ENCODE results near the gene UCP1.
"Not testable (repeated sequence)": the region's sequence is repeated elsewhere in the genome, so short reads cannot be mapped to it uniquely, and the experiment has no call there.

Gene UCP1

DNA sequence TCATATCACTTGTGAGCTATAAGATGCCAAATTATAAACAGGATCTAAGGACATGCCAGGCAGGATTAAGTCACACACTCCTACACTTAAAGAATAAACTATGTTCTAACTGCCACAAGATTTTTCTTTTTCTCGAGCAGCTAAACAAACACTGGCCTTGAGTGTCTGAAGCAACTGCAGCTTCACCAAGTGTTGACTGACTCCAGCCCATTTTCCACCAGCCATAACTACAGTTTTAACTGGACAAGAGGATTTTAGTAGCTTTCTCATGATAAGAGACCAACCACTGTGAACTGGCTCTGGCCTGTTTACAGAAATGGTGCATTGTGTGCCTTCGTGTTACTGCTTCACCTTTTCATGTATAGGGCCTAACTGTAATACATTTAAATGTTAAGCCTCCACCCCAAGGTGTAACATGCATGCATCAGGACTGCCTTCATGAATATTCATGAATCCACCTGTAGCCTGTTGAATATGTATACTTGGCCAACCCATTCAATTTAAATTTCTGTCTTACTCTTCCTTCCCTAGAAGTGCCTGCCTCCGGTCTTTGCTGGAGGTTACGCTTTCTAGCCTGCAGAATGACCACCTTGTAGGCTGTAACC, 10.8 kb downstream of the UCP1 start:
- Histone ChIP-seq H3K27me3 (ENCODE audit: control insufficient read depth in 1 of 2, insufficient read depth in 2 of 2, low read length in 2 of 2) (peaks cover 0 to 6% of the 10 kb centered on the region in 2 donors), H3K4me3 (ENCODE audit: low read depth in 1 of 2, low read length in 2 of 2) (no peak overlapping the region), H3K9ac (ENCODE audit: low read depth in 1 of 2, low read length in 2 of 2) (no peak overlapping the region), H3K4me1 (ENCODE audit: control insufficient read depth in 1 of 2, insufficient read depth in 2 of 2, low read length in 2 of 2) (no peaks in the 10 kb centered on the region), H3K27ac (ENCODE audit: low read depth, low read length) (no peak overlapping the region), H3K36me3 (ENCODE audit: control insufficient read depth in 1 of 2, insufficient read depth in 2 of 2, low read length in 2 of 2) (no peaks in the 10 kb centered on the region), H3K9me3 (ENCODE audit: control insufficient read depth in 1 of 2, low read length in 2 of 2) (no peaks in the 10 kb centered on the region)

DNA sequence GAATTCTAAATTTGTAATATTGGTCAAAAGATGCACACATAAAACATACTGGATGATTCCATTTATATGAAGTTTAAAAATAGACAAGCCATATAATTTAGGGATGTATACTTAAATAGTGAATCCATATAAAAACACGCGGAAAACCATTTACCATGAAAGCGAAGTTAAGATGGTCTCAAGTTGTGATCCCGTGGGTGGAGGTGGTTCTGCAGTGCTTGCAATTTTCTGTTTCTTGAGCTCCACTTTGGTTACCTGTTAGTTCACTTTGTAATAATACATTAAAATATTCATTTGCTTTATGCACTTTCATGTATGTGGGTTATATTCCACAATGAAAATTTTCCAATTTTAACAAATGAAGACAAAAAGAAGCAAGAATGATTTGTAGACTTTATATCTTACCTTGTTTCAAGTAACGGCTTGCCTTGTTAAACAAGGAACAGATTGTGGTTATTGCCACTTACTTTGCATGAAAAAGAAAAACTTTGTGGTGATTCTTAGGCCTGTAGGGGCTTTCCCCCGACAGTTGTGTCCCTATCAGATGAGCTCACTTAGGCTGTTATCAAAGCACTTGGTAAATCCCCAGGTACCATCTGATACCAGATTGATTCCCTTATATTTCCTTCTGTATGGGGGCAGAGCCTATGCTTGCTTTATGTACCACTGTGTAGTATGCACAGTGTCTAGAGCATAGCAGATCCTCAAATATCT, 12.2 kb downstream of the UCP1 start:
- Histone ChIP-seq H3K9me3 (ENCODE audit: control insufficient read depth in 1 of 2, low read length in 2 of 2) (no peaks in the 10 kb centered on the region), H3K27me3 (ENCODE audit: control insufficient read depth in 1 of 2, insufficient read depth in 2 of 2, low read length in 2 of 2) (no peaks in the 10 kb centered on the region), H3K9ac (ENCODE audit: low read depth in 1 of 2, low read length in 2 of 2) (no peak overlapping the region), H3K27ac (ENCODE audit: low read depth, low read length) (no peak overlapping the region), H3K36me3 (ENCODE audit: control insufficient read depth in 1 of 2, insufficient read depth in 2 of 2, low read length in 2 of 2) (no peaks in the 10 kb centered on the region), H3K4me3 (ENCODE audit: low read depth in 1 of 2, low read length in 2 of 2) (no peak overlapping the region), H3K4me1 (ENCODE audit: control insufficient read depth in 1 of 2, insufficient read depth in 2 of 2, low read length in 2 of 2) (no peaks in the 10 kb centered on the region)

DNA sequence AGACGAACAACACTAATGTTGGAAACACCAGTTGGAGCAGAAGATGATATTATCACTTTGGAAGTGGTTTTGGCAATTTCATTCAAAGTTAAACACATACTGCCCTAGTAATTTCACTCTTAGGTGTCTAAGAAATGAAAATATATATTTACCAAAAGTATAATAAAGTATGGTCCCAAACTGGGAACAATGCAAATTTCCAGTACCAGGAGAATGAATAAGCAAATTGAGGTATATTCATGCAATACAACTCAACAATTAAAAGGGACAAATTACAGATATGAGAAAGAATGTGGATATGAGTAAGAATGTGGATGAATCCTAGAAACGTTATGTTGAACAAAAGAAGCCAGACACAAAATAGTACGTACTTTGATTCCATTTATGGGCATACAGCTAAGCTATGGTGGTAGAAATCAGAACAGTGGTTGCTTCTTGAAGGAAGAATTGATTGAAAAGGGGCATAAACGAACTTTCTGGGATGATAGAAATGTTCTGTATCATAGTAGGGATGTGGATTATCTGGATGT, 34.7 kb downstream of the UCP1 start:
- H3K4me3 ChIP-seq (ENCODE audit: low read depth in 1 of 2, low read length in 2 of 2) = no peak overlapping the region
- no peak overlapping the region for H3K9ac ChIP-seq (ENCODE audit: low read depth in 1 of 2, low read length in 2 of 2)
- peaks cover 7 to 13% of the 10 kb centered on the region in 2 donors for H3K36me3 ChIP-seq (ENCODE audit: control insufficient read depth in 1 of 2, insufficient read depth in 2 of 2, low read length in 2 of 2)
- no peaks in the 10 kb centered on the region for H3K27me3 ChIP-seq (ENCODE audit: control insufficient read depth in 1 of 2, insufficient read depth in 2 of 2, low read length in 2 of 2)
- H3K27ac ChIP-seq (ENCODE audit: low read depth, low read length) = no peak overlapping the region
- H3K9me3 ChIP-seq (ENCODE audit: control insufficient read depth in 1 of 2, low read length in 2 of 2) = no peaks in the 10 kb centered on the region
- H3K4me1 ChIP-seq (ENCODE audit: control insufficient read depth in 1 of 2, insufficient read depth in 2 of 2, low read length in 2 of 2) = no peaks in the 10 kb centered on the region

DNA sequence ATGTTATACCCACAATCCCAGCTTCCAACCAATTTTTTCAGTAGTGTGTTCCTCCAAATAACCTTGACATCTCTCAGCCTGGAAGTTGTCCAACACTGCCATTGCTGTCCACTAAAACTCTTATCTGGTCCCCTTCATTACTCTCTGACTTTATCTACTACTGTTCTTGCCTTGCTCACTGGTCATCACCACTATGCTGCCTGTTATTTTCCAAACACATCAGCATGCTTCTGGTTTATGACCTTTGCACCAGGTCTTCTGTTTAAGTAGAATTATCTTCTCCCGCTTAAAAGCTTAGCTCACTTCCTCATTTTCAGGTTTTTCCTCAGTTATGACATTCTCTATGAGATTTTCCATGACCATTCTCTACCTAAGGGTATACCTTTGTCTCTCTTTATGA, 39.3 kb downstream of the UCP1 start:
- H3K4me1 ChIP-seq (ENCODE audit: control insufficient read depth in 1 of 2, insufficient read depth in 2 of 2, low read length in 2 of 2) = peaks cover 7 to 17% of the 10 kb centered on the region in 2 donors
- H3K9me3 ChIP-seq (ENCODE audit: control insufficient read depth in 1 of 2, low read length in 2 of 2) = peaks cover 0 to 6% of the 10 kb centered on the region in 2 donors
- peaks cover 7 to 8% of the 10 kb centered on the region in 2 donors for H3K36me3 ChIP-seq (ENCODE audit: control insufficient read depth in 1 of 2, insufficient read depth in 2 of 2, low read length in 2 of 2)
- no peak overlapping the region for H3K27ac ChIP-seq (ENCODE audit: low read depth, low read length)
- H3K4me3 ChIP-seq (ENCODE audit: low read depth in 1 of 2, low read length in 2 of 2) = no peak overlapping the region
- H3K27me3 ChIP-seq (ENCODE audit: control insufficient read depth in 1 of 2, insufficient read depth in 2 of 2, low read length in 2 of 2) = no peaks in the 10 kb centered on the region
- H3K9ac ChIP-seq (ENCODE audit: low read depth in 1 of 2, low read length in 2 of 2) = no peak overlapping the region

DNA sequence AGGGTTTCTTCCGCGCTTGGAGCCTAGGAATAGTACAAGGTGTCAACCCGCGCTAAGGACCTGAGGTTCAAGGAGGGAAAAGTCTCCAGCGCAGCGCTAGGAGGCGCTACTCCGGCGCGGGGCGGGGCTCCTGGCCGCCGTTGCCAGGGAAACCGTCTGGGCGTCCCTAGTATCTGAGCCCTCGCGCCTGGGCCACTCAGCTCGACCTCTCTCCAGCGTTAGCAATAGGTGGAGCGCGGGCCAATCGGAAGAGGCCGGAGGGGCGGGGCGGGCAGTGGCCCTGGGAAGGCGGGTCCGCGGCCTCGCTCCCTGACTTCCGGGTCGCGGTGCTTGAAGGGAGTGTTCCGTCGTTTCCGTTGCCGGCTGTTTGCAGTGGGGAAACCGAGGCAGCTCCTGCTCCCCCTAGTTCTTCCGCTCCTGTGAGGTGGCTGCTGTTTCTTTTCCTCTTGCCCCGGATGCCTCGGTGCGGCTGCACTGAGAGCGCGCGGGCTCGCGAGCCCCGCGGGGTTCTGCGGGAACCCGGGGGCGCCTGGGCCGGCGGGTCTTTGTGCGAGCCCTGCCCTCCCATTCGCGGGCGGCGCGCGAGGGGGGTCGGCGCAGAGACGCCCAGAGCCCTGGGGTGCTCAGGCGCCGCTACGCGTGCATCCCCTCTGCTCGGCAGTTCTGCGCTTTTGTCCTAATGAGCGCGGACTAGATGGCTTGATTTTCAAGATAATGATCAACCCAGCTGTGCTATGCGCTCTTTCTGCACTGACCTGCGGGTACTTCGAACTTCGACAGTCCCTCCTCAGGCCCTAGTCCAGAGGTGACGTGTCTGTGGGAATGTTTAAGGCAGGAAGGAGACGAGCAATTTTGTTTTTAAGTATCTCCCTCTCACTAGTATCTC, 44.7 kb downstream of the UCP1 start, which contains the start of gene ELMOD2:
TSS of gene ELMOD2 (plus strand) at position 312 of the 886 bp plus-strand sequence. CDS start 1,261 bp downstream, outside the sequence.
- Histone ChIP-seq H3K4me1 (ENCODE audit: control insufficient read depth in 1 of 2, insufficient read depth in 2 of 2, low read length in 2 of 2) (peaks cover 8 to 21% of the 10 kb centered on the region in 2 donors), H3K27ac (ENCODE audit: low read depth, low read length) (peak within 1 kb of the TSS; percentile 54), H3K9me3 (ENCODE audit: control insufficient read depth in 1 of 2, low read length in 2 of 2) (peaks cover 0 to 6% of the 10 kb centered on the region in 2 donors), H3K4me3 (ENCODE audit: low read depth in 1 of 2, low read length in 2 of 2) (peak within 1 kb of the TSS; percentile 89 to 100), H3K27me3 (ENCODE audit: control insufficient read depth in 1 of 2, insufficient read depth in 2 of 2, low read length in 2 of 2) (no peaks in the 10 kb centered on the region), H3K9ac (ENCODE audit: low read depth in 1 of 2, low read length in 2 of 2) (peak within 1 kb of the TSS; percentile 76 to 83), H3K36me3 (ENCODE audit: control insufficient read depth in 1 of 2, insufficient read depth in 2 of 2, low read length in 2 of 2) (peaks cover 7 to 8% of the 10 kb centered on the region in 2 donors)

DNA sequence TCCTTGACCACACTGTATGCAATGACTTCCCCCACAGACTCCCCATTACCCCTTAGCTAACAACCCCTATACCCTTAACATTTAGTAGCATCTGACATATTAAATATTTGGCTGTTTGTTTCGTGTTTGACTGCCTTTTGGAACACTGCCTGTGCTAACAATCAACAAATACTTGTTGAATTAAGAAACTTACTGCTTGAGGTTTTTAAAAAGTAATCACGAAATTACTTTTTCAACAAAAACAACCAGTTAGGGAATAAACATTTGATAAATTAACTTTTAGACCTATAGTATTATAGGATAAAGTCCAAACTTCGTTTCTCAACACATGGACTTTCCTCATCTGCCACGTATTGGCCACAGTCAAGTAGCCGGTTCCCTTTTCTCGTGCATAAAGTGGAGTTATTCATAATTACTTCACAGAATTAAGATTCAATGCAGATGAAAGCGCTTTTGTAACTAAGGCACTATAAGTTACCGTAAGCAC, 45.3 kb downstream of the UCP1 start:
- Histone ChIP-seq H3K4me3 (ENCODE audit: low read depth in 1 of 2, low read length in 2 of 2) (peak overlapping the region; percentile 89 to 100), H3K9ac (ENCODE audit: low read depth in 1 of 2, low read length in 2 of 2) (peak overlapping the region in 1 of 2 donors; percentile 21), H3K27ac (ENCODE audit: low read depth, low read length) (no peak overlapping the region)

DNA sequence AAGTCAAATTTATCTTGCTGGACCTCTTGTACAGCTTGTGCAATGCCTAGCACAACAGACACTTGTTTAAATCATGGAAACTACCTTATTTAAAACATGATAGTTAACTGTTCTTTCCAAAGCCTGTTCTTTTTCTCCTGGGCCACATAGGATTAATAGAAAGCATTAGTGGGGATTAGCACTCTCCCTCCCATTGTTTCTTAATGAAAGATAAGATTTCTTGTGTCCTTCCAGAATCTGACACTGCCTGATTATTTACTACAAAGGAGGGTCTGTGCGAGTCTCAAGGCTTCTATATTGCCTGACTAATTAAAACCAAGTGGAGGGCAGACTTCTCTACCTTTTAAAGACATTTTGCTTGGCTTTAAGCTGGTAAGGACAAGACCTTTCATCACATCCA, 53.3 kb downstream of the UCP1 start:
- no peaks in the 10 kb centered on the region for H3K27me3 ChIP-seq (ENCODE audit: control insufficient read depth in 1 of 2, insufficient read depth in 2 of 2, low read length in 2 of 2)
- H3K9me3 ChIP-seq (ENCODE audit: control insufficient read depth in 1 of 2, low read length in 2 of 2) = no peaks in the 10 kb centered on the region
- H3K9ac ChIP-seq (ENCODE audit: low read depth in 1 of 2, low read length in 2 of 2) = no peak overlapping the region
- no peak overlapping the region for H3K27ac ChIP-seq (ENCODE audit: low read depth, low read length)
- no peak overlapping the region for H3K4me3 ChIP-seq (ENCODE audit: low read depth in 1 of 2, low read length in 2 of 2)
- H3K4me1 ChIP-seq (ENCODE audit: control insufficient read depth in 1 of 2, insufficient read depth in 2 of 2, low read length in 2 of 2) = no peaks in the 10 kb centered on the region
- no peaks in the 10 kb centered on the region for H3K36me3 ChIP-seq (ENCODE audit: control insufficient read depth in 1 of 2, insufficient read depth in 2 of 2, low read length in 2 of 2)

More for the DNA sequence above, 45.3 kb downstream of the UCP1 start:
- Histone ChIP-seq H3K27me3 (ENCODE audit: control insufficient read depth in 1 of 2, insufficient read depth in 2 of 2, low read length in 2 of 2) (no peaks in the 10 kb centered on the region), H3K9me3 (ENCODE audit: control insufficient read depth in 1 of 2, low read length in 2 of 2) (peaks cover 0 to 6% of the 10 kb centered on the region in 2 donors), H3K4me1 (ENCODE audit: control insufficient read depth in 1 of 2, insufficient read depth in 2 of 2, low read length in 2 of 2) (peaks cover 8 to 21% of the 10 kb centered on the region in 2 donors), H3K36me3 (ENCODE audit: control insufficient read depth in 1 of 2, insufficient read depth in 2 of 2, low read length in 2 of 2) (peaks cover 7 to 8% of the 10 kb centered on the region in 2 donors)

DNA sequence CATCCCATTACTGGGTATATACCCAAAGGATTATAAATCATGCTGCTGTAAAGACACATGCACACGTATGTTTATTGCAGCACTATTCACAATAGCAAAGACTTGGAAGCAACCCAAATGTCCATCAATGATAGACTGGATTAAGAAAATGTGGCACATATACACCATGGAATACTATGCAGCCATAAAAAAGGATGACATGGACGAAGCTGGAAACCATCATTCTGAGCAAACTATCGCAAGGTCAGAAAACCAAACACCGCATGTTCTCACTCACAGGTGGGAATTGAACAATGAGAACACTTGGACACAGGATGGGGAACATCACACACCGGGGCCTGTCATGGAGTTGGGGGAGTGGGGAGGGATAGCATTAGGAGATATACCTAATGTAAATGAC, 55.0 kb downstream of the UCP1 start:
- H3K4me3 ChIP-seq (ENCODE audit: low read depth in 1 of 2, low read length in 2 of 2); H3K9me3 ChIP-seq (ENCODE audit: control insufficient read depth in 1 of 2, low read length in 2 of 2); H3K4me1 ChIP-seq (ENCODE audit: control insufficient read depth in 1 of 2, insufficient read depth in 2 of 2, low read length in 2 of 2); H3K27ac ChIP-seq (ENCODE audit: low read depth, low read length); H3K9ac ChIP-seq (ENCODE audit: low read depth in 1 of 2, low read length in 2 of 2); H3K27me3 ChIP-seq (ENCODE audit: control insufficient read depth in 1 of 2, insufficient read depth in 2 of 2, low read length in 2 of 2); H3K36me3 ChIP-seq (ENCODE audit: control insufficient read depth in 1 of 2, insufficient read depth in 2 of 2, low read length in 2 of 2): not testable (repeated sequence)

Data from duodenal mucosa (tissue), 2 donors.